Embryonic facial prominence (tissue), 1 donor: ENCODE data around the gene PLSCR1.

Experiments
- DNase-seq: peaks from one replicate; pipeline ENCODE4 v3.0.0-alpha.2; 2016; ENCODE audit errors: extremely low spot score

The PLSCR1 gene

GRCh38 chr3:146544002-146544928 is at the start of gene PLSCR1:
TSS of gene PLSCR1 (minus strand) at chr3:146544607. CDS start at chr3:146536552, 8,055 bp downstream.
- DNase-seq, result peak; percentile 76

- DNase-seq, result no peak
These were observed 49.4 kb upstream of the PLSCR1 start for GRCh38 chr3:146593776-146594175.

- DNase-seq, result no peak
These were observed 46.1 kb upstream of the PLSCR1 start for GRCh38 chr3:146590521-146590920.

GRCh38 chr3:146589899-146590508 is 45.6 kb upstream of the PLSCR1 start:
- peak; percentile 16 for DNase-seq

GRCh38 chr3:146585156-146585555 is 40.7 kb upstream of the PLSCR1 start:
- no peak for DNase-seq

GRCh38 chr3:146581951-146582467 is 37.6 kb upstream of the PLSCR1 start:
- no peak for DNase-seq

GRCh38 chr3:146581080-146581601 is 36.7 kb upstream of the PLSCR1 start:
- no peak for DNase-seq

GRCh38 chr3:146577662-146578061 is 33.3 kb upstream of the PLSCR1 start:
- DNase-seq, result peak; percentile 40

GRCh38 chr3:146575636-146576035 is 31.2 kb upstream of the PLSCR1 start:
- DNase-seq, result no peak

- DNase-seq, result no peak
These were observed 29.8 kb upstream of the PLSCR1 start for GRCh38 chr3:146574173-146574572.

- no peak for DNase-seq
These were observed 24.9 kb upstream of the PLSCR1 start for GRCh38 chr3:146569314-146569713.

- no peak for DNase-seq
These were observed 21.7 kb upstream of the PLSCR1 start for GRCh38 chr3:146566138-146566537.

- DNase-seq, result no peak
These were observed 17.5 kb upstream of the PLSCR1 start for GRCh38 chr3:146561879-146562278.

GRCh38 chr3:146561463-146561862 is 17.1 kb upstream of the PLSCR1 start:
- DNase-seq, result no peak

- DNase-seq, result no peak
These were observed 16.3 kb upstream of the PLSCR1 start for GRCh38 chr3:146560678-146561077.

- no peak for DNase-seq
These were observed 15.0 kb upstream of the PLSCR1 start for GRCh38 chr3:146559388-146559787.

GRCh38 chr3:146558781-146559180 is 14.4 kb upstream of the PLSCR1 start:
- no peak for DNase-seq

- DNase-seq, result no peak
These were observed 13.3 kb upstream of the PLSCR1 start for GRCh38 chr3:146557745-146558144.

GRCh38 chr3:146555311-146555710 is 10.9 kb upstream of the PLSCR1 start:
- DNase-seq, result no peak

GRCh38 chr3:146554151-146554760 is 9.8 kb upstream of the PLSCR1 start:
- no peak for DNase-seq

- no peak for DNase-seq
These were observed 6.5 kb upstream of the PLSCR1 start for GRCh38 chr3:146550743-146551510.
